COR-L47 (cell line): ENCODE data around the gene TMEM9B.
"Not testable (repeated sequence)": the region's sequence is repeated elsewhere in the genome, so short reads cannot be mapped to it uniquely, and the experiment has no call there.

Experiments
- DNase-seq: peaks from one replicate; lab custom pipeline; 2025; lab: John Stamatoyannopoulos, UW

TMEM9B gene

GRCh38 chr11:8964324-8965320 is at the start of gene TMEM9B:
TSS of gene TMEM9B (minus strand) at chr11:8964442. CDS start at chr11:8964313, 129 bp downstream.
- DNase-seq = peak; percentile 83

- no peak for DNase-seq
These were observed 49.1 kb upstream of the TMEM9B start for GRCh38 chr11:9013373-9013772.

GRCh38 chr11:9009538-9009937 is 45.3 kb upstream of the TMEM9B start:
- DNase-seq = not testable (repeated sequence)

- DNase-seq = no peak
These were observed 44.4 kb upstream of the TMEM9B start for GRCh38 chr11:9008661-9009060.

DNA sequence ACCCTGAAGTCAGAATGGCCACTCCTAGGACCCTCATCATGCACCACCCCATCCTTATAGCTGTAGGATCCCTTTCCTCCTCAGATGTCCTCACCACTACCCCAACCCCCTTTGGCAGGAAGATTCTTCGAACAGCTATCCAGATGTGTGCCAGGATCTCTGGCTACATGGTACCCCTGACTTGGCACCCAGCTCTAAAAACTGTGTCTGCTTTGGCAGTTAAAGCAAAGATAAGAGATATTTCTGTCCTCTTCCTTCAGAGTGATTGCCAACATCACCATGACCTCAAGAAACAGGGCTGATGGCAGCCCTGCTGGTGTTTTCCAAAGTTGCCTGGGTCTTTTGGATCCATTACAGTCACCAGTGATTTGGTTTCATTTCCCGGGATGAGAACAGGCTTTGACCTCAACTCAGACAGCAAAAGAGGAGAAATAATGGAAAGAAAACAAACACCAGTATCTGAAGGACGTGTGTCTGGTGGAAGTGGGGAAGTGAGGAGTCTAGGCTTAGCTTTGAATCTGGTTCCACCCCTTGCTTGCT is 43.8 kb upstream of the TMEM9B start:
- DNase-seq = no peak

GRCh38 chr11:9005087-9005486 is 40.8 kb upstream of the TMEM9B start:
- DNase-seq = no peak

DNA sequence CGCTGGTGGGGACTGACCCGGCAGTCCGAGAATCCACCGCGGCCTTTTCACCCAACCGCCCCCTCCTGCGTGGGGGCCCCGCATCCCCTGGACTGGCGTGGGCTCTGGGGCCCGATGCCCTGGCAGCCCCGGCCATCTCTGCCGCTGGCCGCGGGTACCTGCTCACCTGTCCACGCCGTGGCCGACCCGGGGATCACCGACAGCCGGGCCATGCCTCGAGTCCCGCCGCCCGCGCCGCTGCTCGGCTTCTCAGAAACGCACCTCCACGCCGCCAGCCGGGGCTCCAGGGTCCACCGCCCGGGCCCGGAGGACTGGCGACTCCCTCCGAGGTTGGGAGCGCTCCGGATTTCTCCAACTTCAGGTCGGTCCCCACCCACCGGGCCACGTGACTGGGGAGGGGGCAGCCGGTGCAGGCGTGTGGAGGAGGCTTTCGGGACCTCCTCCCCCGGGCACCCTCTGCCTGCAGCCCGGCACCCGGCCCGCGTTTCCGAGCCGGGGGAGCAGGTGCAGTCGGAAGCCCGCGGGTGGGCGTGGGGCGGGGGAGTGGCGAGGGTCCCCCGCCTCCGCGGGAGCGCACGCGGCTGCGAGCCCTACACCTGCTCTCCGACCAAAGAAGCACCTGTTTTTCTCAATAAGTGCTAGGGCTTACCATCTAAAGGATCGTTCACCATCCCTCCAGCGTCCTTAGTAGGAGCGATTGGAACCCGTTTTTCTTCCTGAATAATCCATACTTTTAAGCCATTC is 40.1 kb upstream of the TMEM9B start:
- peak; percentile 23 for DNase-seq

GRCh38 chr11:9003573-9004182 is 39.4 kb upstream of the TMEM9B start, which contains the start of gene NRIP3:
TSS of gene NRIP3 (minus strand) at chr11:9004001. CDS start at chr11:9003935, 66 bp downstream.
- DNase-seq = peak; percentile 73

DNA sequence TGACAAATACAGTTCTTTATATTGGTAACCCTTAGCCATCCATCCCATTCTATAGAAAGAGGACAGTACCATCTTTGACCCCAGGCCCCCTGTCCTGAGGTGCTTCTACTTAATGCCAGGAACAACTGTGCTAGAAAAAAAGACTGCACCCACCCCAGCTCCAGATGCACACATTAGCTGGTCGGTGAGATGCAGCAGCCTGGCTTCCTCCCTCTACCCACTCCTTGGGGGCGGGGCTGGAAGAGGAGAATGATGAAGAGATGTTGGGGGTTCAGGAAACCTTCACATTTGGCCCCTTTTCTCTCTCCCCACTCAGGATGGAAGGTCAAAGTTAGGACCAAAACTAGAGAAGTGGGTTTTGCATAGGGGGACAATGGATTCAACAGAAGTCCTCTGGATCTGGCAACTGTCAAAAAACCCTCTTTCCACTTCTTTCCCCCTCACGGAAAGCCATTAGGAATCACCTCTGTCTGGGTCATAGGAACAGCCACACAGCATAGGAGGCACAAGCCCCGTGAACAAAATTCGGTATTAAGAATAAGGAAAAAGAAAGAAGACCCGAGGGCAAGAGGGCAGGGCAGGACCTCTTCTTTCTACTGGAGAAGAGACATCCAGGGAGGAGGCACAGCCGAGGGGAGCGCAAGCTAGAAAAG is 38.8 kb upstream of the TMEM9B start:
- no peak for DNase-seq

DNA sequence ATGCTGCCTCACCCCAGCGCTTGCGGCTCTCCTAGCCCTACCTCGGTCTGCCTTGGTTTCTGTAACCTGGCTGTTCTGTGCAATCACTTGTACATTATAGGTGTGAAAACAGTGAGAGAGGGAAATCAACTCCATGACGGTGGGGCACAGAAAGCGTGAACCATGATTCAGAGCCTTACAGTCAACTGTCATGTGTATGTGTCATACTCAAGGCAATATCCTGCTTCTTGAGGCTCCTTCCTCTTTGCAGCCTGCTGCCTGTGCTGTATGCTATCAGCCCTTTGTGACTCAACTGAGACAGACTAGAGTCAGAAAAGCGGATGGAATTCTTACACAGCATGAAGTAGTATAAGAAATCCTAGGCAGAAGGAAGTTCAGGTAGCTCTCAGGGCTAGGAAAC is 37.5 kb upstream of the TMEM9B start:
- DNase-seq = no peak

DNA sequence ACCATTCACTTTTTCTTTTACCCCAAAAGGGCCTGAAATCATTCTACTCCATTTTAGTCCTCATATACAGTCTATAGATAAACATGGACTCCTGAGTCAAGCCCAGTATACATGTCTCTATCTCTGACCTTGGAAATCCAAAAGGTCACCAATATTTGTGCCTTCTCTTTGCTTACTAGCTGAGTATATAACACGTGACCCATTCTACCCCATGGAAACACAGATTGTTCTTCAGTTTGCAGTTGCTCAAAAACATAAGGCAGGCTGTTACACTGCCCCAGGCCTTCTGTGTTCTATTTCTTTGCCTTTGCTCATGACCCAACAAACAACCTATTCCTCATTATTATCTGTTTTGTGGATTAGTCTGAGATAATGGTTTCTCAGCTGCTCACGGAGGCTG is 33.8 kb upstream of the TMEM9B start:
- DNase-seq = no peak

- DNase-seq = no peak
These were observed 33.2 kb upstream of the TMEM9B start for GRCh38 chr11:8997451-8997850.

DNA sequence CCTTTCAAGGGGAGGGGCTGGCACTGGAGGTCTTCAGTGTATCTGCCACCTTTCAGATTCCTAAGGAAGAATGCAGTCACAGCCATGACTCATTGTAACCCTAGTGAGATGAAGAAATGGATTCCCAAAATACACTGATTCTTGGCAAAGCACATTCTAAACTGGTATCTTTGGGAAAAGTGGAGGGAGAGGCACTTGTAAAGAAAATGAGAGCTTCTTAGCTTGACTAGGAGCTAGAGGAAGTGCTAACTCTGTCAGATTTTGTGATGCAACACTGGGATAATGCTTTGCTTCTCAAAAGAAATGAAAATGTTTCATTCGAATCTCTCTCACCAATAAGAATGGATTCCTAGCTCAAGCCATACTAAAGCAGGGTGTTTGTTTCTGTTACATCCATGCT is 25.2 kb upstream of the TMEM9B start:
- no peak for DNase-seq

DNA sequence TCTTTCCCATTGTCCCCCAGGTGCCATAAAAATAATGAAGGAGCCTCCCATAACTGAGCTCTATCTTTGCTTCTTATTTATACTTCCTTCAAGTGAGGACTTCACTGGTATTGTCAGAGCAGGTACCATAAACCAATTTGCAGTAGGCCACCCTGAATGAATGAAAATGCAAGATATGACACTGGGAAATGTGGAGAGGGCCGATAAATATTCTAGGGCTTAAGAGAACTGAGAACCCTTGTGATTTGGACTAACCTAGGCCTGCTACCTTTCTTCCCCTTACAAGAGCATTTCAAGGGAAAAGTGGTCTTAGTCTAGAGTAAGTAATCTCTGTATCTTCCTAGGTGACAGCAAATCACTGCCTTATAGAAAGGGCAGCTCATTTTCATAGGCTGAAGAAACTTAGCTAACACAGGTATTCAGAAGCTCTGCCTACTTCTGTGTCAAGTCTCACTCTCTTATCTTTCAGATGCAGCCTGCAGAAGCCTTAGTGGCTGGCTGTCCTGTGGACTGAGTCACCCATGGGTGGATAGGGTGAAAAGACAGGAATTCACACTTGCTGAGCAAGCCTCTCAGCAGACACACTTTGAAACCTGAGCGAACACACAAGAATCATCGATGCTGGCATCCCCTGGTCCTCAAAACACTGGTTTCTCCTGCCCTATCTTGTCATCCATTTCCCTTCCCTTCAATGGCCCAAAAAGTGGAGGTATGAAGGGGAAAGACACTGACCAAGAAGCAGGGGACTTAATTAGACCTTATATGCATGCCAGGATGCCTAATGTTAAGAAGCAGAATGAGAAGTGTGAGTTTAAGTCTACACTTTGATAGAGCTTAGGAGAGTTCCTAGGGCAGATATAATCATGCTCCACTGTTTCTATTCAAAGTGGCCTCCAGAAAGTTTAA is 24.3 kb upstream of the TMEM9B start:
- DNase-seq = no peak

- no peak for DNase-seq
These were observed 23.2 kb upstream of the TMEM9B start for GRCh38 chr11:8987446-8987845.

- DNase-seq = not testable (repeated sequence)
These were observed 22.5 kb upstream of the TMEM9B start for GRCh38 chr11:8986772-8987171.

GRCh38 chr11:8985462-8985861 is 21.2 kb upstream of the TMEM9B start:
- no peak for DNase-seq

GRCh38 chr11:8983552-8983951 is 19.3 kb upstream of the TMEM9B start:
- DNase-seq = no peak

- DNase-seq = no peak
These were observed 16.2 kb upstream of the TMEM9B start for GRCh38 chr11:8980485-8980884.

DNA sequence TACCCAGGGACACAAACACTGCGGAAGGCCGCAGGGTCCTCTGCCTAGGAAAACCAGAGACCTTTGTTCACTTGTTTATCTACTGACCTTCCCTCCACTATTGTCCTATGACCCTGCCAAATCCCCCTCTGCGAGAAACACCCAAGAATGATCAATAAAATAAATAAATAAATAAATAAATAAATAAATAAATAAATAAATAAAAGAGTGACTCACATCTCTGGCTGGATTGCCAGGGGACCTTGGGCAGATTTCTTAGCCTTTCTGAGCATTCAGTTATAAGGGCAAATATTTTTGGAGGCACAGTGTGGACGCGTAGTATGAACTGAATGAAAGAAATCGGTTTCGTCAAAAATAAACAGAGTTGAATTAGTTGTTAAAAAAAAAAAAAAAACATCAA is 15.1 kb upstream of the TMEM9B start:
- DNase-seq = not testable (repeated sequence)

DNA sequence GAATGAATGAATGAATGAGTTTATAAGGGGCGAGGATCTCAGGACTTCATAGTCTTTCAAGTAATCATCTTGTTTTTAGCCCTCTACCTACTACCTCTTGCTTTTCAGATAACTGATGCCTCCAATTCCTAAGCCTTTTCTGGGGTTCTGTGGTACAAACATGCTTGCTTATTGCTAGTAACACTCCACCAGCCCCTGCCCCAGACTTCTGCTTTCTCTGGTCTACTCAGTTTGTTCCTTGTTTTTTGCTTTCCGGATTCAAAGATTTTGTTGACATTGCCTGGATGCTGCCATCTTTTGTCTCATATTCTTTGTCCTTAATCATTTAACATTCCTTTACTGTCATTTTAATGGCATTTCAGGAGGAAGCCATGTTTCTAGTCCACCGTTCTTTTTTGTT is 8.9 kb upstream of the TMEM9B start:
- no peak for DNase-seq
